HepG2 (cell line): ENCODE data around the gene PPDPF. TPM values are rescaled to one million over a fixed set of nuclear protein-coding genes. Genes with fewer than 3 reads are reported as not detected.
A peak's percentile ranks its signal among the peaks of the same experiment; 100 is the strongest.

Experiments used
- ATAC-seq: fragments of 200-7000 bp; cut with Tn5 transposase; 3 replicates; pipeline ENCODE4 v1.9.1; 2020; ENCODE audit warnings: mild to moderate bottlenecking, moderate library complexity
- BruUV-seq: library from RNA; stranded (reverse); fragments of 400-500 nt; replicated peaks from 2 replicates; lab custom pipeline; 2021; lab: Mats Ljungman, UMichigan
- CTCF ChIA-PET: fragments of 300-600 bp; formaldehyde crosslinking; extraction: SDS; loops from one replicate; lab custom pipeline; 2021; ENCODE audit warnings: low total read pairs, inconsistent platforms, low intra/inter-chr PET ratio; lab: Yijun Ruan, JAX
- POLR2A ChIA-PET: fragments of 350-600 bp; sonication (Branson Sonifier 250); formaldehyde crosslinking; loops from one replicate; lab custom pipeline; 2020; ENCODE audit warnings: antibody characterized with exemption, inconsistent platforms; lab: Yijun Ruan, JAX
- DNase-seq: peaks from one replicate; pipeline ENCODE4 v3.0.0-alpha.2; 2015; ENCODE audit warnings: low spot score
- FAIRE-seq: peaks from 3 replicates; lab custom pipeline; 2011; peaks lifted over from hg19 to GRCh38; lab: Jason Lieb, UNC
- H2AFZ ChIP-seq: one replicate; pipeline ENCODE4 v1.6.1; 2011; ENCODE audit warnings: low read length, inconsistent platforms
- H3K27ac ChIP-seq: fragments of 300-600 bp; 3 replicates; pipeline ENCODE4 v1.8.0; 2011; ENCODE audit warnings: mixed run types, mild to moderate bottlenecking, mixed read lengths, low read length, inconsistent platforms; ENCODE audit not compliant: insufficient read depth; ENCODE audit errors: extremely low read length
- H3K27me3 ChIP-seq, 2 experiments: fragments of 200-600 bp in 1 of 2; 2 replicates in 1 of 2; 3 replicates in 1 of 2; pipeline versions ENCODE4 v1.6.0 to v1.8.0; 2011; ENCODE audit warnings: low read length in 2 of 2, mild to moderate bottlenecking in 2 of 2, moderate library complexity in 2 of 2, inconsistent platforms in 1 of 2; ENCODE audit not compliant: insufficient read depth in 2 of 2, control insufficient read depth in 1 of 2
- H3K36me3 ChIP-seq, 2 experiments: fragments of 200-600 bp in 1 of 2; replicated peaks in 1 of 2; 2 replicates in 1 of 2; 3 replicates in 1 of 2; pipeline versions ENCODE4 v1.5.1 to v1.8.0; 2011; ENCODE audit warnings: low read length in 2 of 2, inconsistent platforms in 1 of 2; ENCODE audit not compliant: insufficient read depth in 2 of 2, control insufficient read depth in 1 of 2
- H3K4me1 ChIP-seq: 2 replicates; pipeline ENCODE4 v1.5.1; 2012; ENCODE audit warnings: low read length, inconsistent platforms; ENCODE audit not compliant: insufficient read depth
- H3K4me2 ChIP-seq: 2 replicates; pipeline ENCODE4 v1.6.0; 2011; ENCODE audit warnings: low read depth, low read length, inconsistent platforms
- H3K4me3 ChIP-seq, 3 experiments: fragments of 200-600 bp in 1 of 3; sonication (generic), shearing (Covaris generic) in 1 of 3; replicated peaks in 1 of 3; 2 replicates each; pipeline ENCODE4 v1.5.1; 2011 to 2016; ENCODE audit warnings: low read length in 3 of 3, inconsistent platforms in 2 of 3, low read depth in 2 of 3, mild to moderate bottlenecking in 2 of 3, control low read depth in 1 of 3, mixed read lengths in 1 of 3; ENCODE audit not compliant: insufficient read depth in 1 of 3
- H3K79me2 ChIP-seq: one replicate; pipeline ENCODE4 v1.6.1; 2011; ENCODE audit warnings: low read length, inconsistent platforms; ENCODE audit not compliant: insufficient read depth
- H3K9ac ChIP-seq: 2 replicates; pipeline ENCODE4 v1.6.0; 2011; ENCODE audit warnings: mild to moderate bottlenecking, low read depth, low read length, inconsistent platforms; ENCODE audit not compliant: insufficient read depth
- H3K9me3 ChIP-seq: 2 replicates; pipeline ENCODE4 v1.5.1; 2012; ENCODE audit warnings: mild to moderate bottlenecking, low read length
- H4K20me1 ChIP-seq: 2 replicates; pipeline ENCODE4 v1.6.0; 2011; ENCODE audit warnings: inconsistent platforms, mild to moderate bottlenecking, low read length, moderate library complexity; ENCODE audit not compliant: insufficient read depth
- AGO2 ChIP-seq: fragments of 200-400 bp; formaldehyde crosslinking; optimal IDR thresholded peaks from 2 replicates; pipeline ENCODE3; 2017; ENCODE audit warnings: mild to moderate bottlenecking, low read depth, low read length, moderate library complexity
- E2F1 ChIP-seq: sonication (generic); formaldehyde crosslinking; IDR thresholded peaks from 2 replicates; pipeline ENCODE4 v1.5.0; 2020; ENCODE audit warnings: missing genetic modification reagents
- HES4 ChIP-seq: sonication (generic); formaldehyde crosslinking; IDR thresholded peaks from 2 replicates; pipeline ENCODE4 v1.9.0; 2021; ENCODE audit warnings: mild to moderate bottlenecking, missing genetic modification reagents, borderline replicate concordance
- JUNB ChIP-seq: sonication (generic); formaldehyde crosslinking; IDR thresholded peaks from 2 replicates; pipeline ENCODE4 v1.8.0; 2022; ENCODE audit warnings: missing genetic modification reagents, mild to moderate bottlenecking, borderline replicate concordance
- MXD1 ChIP-seq: sonication (generic); formaldehyde crosslinking; IDR thresholded peaks from 2 replicates; pipeline ENCODE4 v1.4.0; 2020; ENCODE audit warnings: mild to moderate bottlenecking, missing genetic modification reagents
- MYC ChIP-seq: sonication (generic); formaldehyde crosslinking; IDR thresholded peaks from 2 replicates; pipeline ENCODE4 v1.9.0; 2021; ENCODE audit warnings: missing genetic modification reagents, borderline replicate concordance
- SNAI1 ChIP-seq: sonication (generic); formaldehyde crosslinking; IDR thresholded peaks from 2 replicates; pipeline ENCODE4 v1.5.0; 2020; ENCODE audit warnings: mild to moderate bottlenecking, missing genetic modification reagents, borderline replicate concordance
- SNRNP70 ChIP-seq: fragments of 200-400 bp; formaldehyde crosslinking; IDR thresholded peaks from 2 replicates; pipeline ENCODE4 v1.6.1; 2017; ENCODE audit warnings: mild to moderate bottlenecking, low read depth, low read length, moderate library complexity
- SP4 ChIP-seq: sonication (generic); formaldehyde crosslinking; IDR thresholded peaks from 2 replicates; pipeline ENCODE4 v1.8.1; 2023; ENCODE audit warnings: mild to moderate bottlenecking, missing genetic modification reagents
- TMF1 ChIP-seq: sonication (generic); formaldehyde crosslinking; IDR thresholded peaks from 2 replicates; pipeline ENCODE4 v1.8.1; 2022; ENCODE audit warnings: low read depth, missing genetic modification reagents
- ZC3H13 ChIP-seq: sonication (generic); formaldehyde crosslinking; IDR thresholded peaks from 2 replicates; pipeline ENCODE4 v1.8.1; 2023; ENCODE audit warnings: mild to moderate bottlenecking, missing genetic modification reagents, moderate library complexity
- ZNF414 ChIP-seq: sonication (generic); formaldehyde crosslinking; IDR thresholded peaks from 2 replicates; pipeline ENCODE4 v1.5.0; 2020; ENCODE audit warnings: missing genetic modification reagents
- WGBS: methylation state at CpG from one replicate; pipeline ENCODE4 v1.1.6; 2017; ENCODE audit warnings: low lambda C conversion rate; 5-methylcytosine and 5-hydroxymethylcytosine counted together
- in situ Hi-C: cut with HindIII; loops from 2 replicates; pipeline ENCODE4 v1.10.0; 2017; ENCODE audit warnings: low pct_unique_long_range_greater_than_20kb; ENCODE audit not compliant: extremely low pct_ligation_motif_present
- intact Hi-C: fragments of 100-400 bp; cut with micrococcal nuclease; formaldehyde crosslinking; loops from one replicate; pipeline ENCODE4 v1.10.0; 2022; ENCODE audit not compliant: unreplicated experiment
- polyA plus RNA-seq, 8 experiments: library from polyadenylated mRNA; depleted of rRNA in 3 of 8; stranded (reverse) in 7 of 8; unstranded in 1 of 8; fragments of >200 nt; fragmentation: Illumina TruSeq in 4 of 8; extraction: Trizol in 4 of 8; gene quantifications; 2 replicates each; pipeline versions ENCODE4 v1.2.1 to v1.2.3, GENCODE V29; 2011 to 2016; ENCODE audit warnings: low read depth in 4 of 8, missing spikeins in 1 of 8, mixed read lengths in 1 of 8; ENCODE audit not compliant: insufficient read depth in 1 of 8
- total RNA-seq, 5 experiments: library from RNA; depleted of rRNA; stranded (reverse); fragments of >200 nt; fragmentation: Illumina TruSeq; extraction: Trizol; gene quantifications; 2 replicates each; pipeline ENCODE4 v1.2.3, GENCODE V29; 2016; ENCODE audit warnings: low read depth in 1 of 5

PPDPF gene
- total and polyA plus RNA-seq, 2 of the 13 experiments (the other 11 are each of a cell fraction or from before 2014, with no cell fraction given): 1.8 to 7.0 TPM

- Histone ChIP-seq H2AFZ (no peak overlapping the region), H3K27ac (no peak overlapping the region), H3K27me3 (no peaks in the 10 kb centered on the region), H3K9ac (no peak overlapping the region), H3K36me3 (no peaks in the 10 kb centered on the region; a peak in 1 of 5 replicates), H3K4me2 (no peak overlapping the region), H3K79me2 (no peaks in the 10 kb centered on the region), H3K4me1 (no peaks in the 10 kb centered on the region), H3K9me3 (no peaks in the 10 kb centered on the region), H3K4me3 (no peak overlapping the region), H4K20me1 (no peaks in the 10 kb centered on the region; the same call in 1 of the 2 replicates)
- no peak for TF ChIP-seq JUNB (CRISPR knock-in tag)
- peak; percentile 68 for TF ChIP-seq ZC3H13 (CRISPR knock-in tag)
- no peak for TF ChIP-seq HES4 (CRISPR knock-in tag)
- TF ChIP-seq TMF1 (CRISPR knock-in tag): no peak
- in situ Hi-C loops: no loop called here
- intact Hi-C loops: no loop called here
- WGBS: 92% methylated on average over 51 of the region's 62 CpGs
- DNase-seq: no peak
- ChIA-PET POLR2A (interaction anchor here (1.1 to 1.7 kb wide), 2 partner anchors 10 kb away, joined by 3 to 7 read pairs; partner anchors contain the start of gene HELZ2), CTCF (no interaction called here)
- no TSS peak for BruUV-seq
- no peak for FAIRE-seq
- ATAC-seq: no peak
These were observed 43.7 kb downstream of the PPDPF start for GRCh38 chr20:63564036-63564810.

GRCh38 chr20:63565021-63565698 is 44.6 kb downstream of the PPDPF start:
- intact Hi-C loops: no loop called here
- H3K4me3 ChIP-seq: no peak overlapping the region
- ChIA-PET POLR2A (interaction anchor here (1.1 to 1.7 kb wide), 2 partner anchors 9 to 10 kb away, joined by 3 to 7 read pairs; partner anchors contain the start of gene HELZ2), CTCF (no interaction called here)
- H3K79me2 ChIP-seq: no peaks in the 10 kb centered on the region
- H3K4me2 ChIP-seq: no peak overlapping the region
- DNase-seq (no peak), FAIRE-seq (no peak), ATAC-seq (no peak)
- H3K4me1 ChIP-seq: no peaks in the 10 kb centered on the region
- no TSS peak for BruUV-seq
- H2AFZ ChIP-seq: no peak overlapping the region
- TF ChIP-seq AGO2: peak; percentile 31
- no peak for TF ChIP-seq E2F1
- TF ChIP-seq MYC (CRISPR knock-in tag): 0 out of 2 replicates have a peak, but pooled peaks have one; percentile 19
- no peak for TF ChIP-seq SNAI1 (CRISPR knock-in tag)
- no peak for TF ChIP-seq MXD1 (CRISPR knock-in tag)
- no peak for TF ChIP-seq SNRNP70
- TF ChIP-seq ZNF414 (CRISPR knock-in tag): no peak
- TF ChIP-seq SP4 (CRISPR knock-in tag): no peak
- no peaks in the 10 kb centered on the region for H3K27me3 ChIP-seq
- no peaks in the 10 kb centered on the region for H3K36me3 ChIP-seq
- no peak overlapping the region for H3K9ac ChIP-seq
- 90% methylated on average over 61 of the region's 61 CpGs for WGBS
- in situ Hi-C loops: no loop called here
- no peaks in the 10 kb centered on the region for H3K9me3 ChIP-seq
- H3K27ac ChIP-seq: no peak overlapping the region
- peaks cover under 1% of the 10 kb centered on the region; the same call in 1 of the 2 replicates for H4K20me1 ChIP-seq
